ENCODE results near the gene MTUS2. TPM values are rescaled to one million over a fixed set of nuclear protein-coding genes. Genes with fewer than 3 reads are reported as not detected.
A peak's percentile ranks its signal among the peaks of the same experiment; 100 is the strongest.

The MTUS2 gene
- total RNA-seq, 1 donor from 2014 or later: 8.9 TPM

DNA sequence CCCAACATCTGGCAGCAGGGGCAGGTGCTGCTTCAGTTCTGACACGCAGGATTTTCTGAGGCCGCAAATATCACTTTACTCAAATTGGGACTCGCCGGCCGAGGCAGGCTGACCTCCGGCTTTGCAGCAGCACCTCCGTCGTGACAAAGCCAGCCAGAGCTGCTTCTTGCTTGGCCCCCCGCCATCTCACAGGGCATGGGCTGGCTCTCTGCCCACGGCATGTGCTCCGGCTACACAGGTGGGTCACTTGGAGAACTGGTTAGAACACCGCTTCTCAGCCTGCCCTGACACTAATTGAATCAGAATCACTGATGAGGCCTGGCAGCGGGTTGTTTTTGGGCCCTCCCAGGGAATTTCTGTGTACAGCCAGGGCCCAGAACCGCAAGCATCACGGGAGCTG is 663.1 kb downstream of the MTUS2 start:
- H3K4me3 ChIP-seq: no peak overlapping the region
- no peak overlapping the region for H3K27ac ChIP-seq
- intact Hi-C loops (cut with DNase I): no loop called here
- peak in 1 of 2 donors; percentile 24 for DNase-seq (ENCODE audit: low spot score in 2 of 2)
- H3K4me1 ChIP-seq: no peaks in the 10 kb centered on the region
- H3K27me3 ChIP-seq: no peaks in the 10 kb centered on the region
- H3K9me3 ChIP-seq: no peaks in the 10 kb centered on the region
- TF ChIP-seq, protein P1, sequence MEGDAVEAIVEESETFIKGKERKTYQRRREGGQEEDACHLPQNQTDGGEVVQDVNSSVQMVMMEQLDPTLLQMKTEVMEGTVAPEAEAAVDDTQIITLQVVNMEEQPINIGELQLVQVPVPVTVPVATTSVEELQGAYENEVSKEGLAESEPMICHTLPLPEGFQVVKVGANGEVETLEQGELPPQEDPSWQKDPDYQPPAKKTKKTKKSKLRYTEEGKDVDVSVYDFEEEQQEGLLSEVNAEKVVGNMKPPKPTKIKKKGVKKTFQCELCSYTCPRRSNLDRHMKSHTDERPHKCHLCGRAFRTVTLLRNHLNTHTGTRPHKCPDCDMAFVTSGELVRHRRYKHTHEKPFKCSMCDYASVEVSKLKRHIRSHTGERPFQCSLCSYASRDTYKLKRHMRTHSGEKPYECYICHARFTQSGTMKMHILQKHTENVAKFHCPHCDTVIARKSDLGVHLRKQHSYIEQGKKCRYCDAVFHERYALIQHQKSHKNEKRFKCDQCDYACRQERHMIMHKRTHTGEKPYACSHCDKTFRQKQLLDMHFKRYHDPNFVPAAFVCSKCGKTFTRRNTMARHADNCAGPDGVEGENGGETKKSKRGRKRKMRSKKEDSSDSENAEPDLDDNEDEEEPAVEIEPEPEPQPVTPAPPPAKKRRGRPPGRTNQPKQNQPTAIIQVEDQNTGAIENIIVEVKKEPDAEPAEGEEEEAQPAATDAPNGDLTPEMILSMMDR (IDR thresholded peaks at IDR 0.05): no peak
- H3K36me3 ChIP-seq: peaks cover 3 to 9% of the 10 kb centered on the region in 2 donors

DNA sequence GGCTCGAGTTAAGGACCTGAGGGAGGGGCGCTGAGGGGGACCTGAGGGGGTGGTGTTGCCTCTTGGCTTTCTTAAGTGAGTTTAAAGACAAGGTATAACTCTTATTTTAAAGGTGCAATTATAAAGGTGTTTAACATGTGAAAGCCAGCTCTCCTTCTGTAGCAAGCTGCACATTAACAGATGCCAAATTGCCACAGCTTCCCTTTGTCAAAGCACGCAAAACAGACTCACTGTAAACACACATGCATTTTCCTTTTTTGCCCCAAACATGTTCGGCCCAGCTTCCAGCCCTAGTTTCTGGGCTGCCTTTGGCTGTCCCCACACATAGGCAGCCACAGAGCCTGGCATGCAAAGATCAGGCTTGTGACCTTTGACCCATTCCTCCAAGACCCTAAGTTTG is 663.5 kb downstream of the MTUS2 start:
- Histone ChIP-seq H3K27me3 (no peaks in the 10 kb centered on the region), H3K36me3 (peaks cover 3 to 9% of the 10 kb centered on the region in 2 donors), H3K4me1 (no peaks in the 10 kb centered on the region), H3K27ac (no peak overlapping the region), H3K9me3 (no peaks in the 10 kb centered on the region), H3K4me3 (no peak overlapping the region)
- intact Hi-C loops (cut with DNase I): no loop called here
- peak in 1 of 2 donors; percentile 11 for DNase-seq (ENCODE audit: low spot score in 2 of 2)
- TF ChIP-seq, protein P1 (IDR thresholded peaks at IDR 0.05): no peak

DNA sequence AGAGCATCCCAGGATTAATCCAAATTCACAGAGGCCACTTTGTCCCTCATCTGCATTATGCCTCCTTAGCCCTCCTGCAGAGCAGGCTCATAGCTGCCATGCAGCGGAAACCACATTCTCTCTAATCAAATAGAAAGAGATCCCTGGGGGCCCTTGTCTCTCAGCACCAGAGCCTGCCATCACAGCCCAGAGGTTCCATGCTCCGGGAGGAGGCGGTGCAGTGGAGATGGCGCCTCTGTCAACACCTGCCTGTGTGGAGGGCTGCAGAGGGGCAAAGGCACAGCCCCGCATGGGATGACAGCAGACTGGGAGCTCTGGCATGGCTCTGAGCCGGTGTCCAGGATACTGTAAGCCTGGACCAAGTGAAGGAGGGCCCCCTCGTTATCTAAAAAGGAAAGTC is 664.1 kb downstream of the MTUS2 start:
- no peak overlapping the region for H3K27ac ChIP-seq
- TF ChIP-seq, protein P1 (IDR thresholded peaks at IDR 0.05): no peak
- H3K36me3 ChIP-seq: peaks cover 3 to 10% of the 10 kb centered on the region in 2 donors
- no peak overlapping the region for H3K4me3 ChIP-seq
- DNase-seq (ENCODE audit: low spot score in 2 of 2): peak in 1 of 2 donors; percentile 34
- H3K9me3 ChIP-seq: no peaks in the 10 kb centered on the region
- H3K4me1 ChIP-seq: no peaks in the 10 kb centered on the region
- no peaks in the 10 kb centered on the region for H3K27me3 ChIP-seq
- intact Hi-C loops (cut with DNase I): no loop called here

DNA sequence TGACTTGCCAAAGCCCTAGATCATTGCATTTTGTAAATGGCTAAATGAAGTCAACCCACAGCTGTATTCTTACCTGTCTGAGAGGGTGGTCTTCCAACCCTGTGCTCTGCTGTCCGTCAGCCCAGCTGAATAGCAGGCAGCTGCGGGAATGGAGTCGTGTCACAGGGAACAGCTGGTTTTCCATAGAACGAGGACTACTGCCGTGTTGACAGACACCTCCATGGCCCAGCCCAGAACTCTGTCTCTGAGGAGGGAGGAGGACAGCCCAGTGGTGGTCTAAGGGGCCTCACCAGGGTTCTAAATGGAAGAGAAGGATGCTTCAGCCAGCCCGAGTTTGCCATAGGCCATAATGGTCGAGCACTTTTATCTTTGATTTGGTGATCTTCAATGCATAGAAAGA is 664.7 kb downstream of the MTUS2 start:
- no peaks in the 10 kb centered on the region for H3K4me1 ChIP-seq
- no peaks in the 10 kb centered on the region for H3K9me3 ChIP-seq
- DNase-seq (ENCODE audit: low spot score in 2 of 2): peak in 1 of 2 donors; percentile 5
- no peaks in the 10 kb centered on the region for H3K27me3 ChIP-seq
- H3K36me3 ChIP-seq: peaks cover 3 to 15% of the 10 kb centered on the region in 2 donors
- H3K4me3 ChIP-seq: no peak overlapping the region
- TF ChIP-seq, protein P1 (IDR thresholded peaks at IDR 0.05): no peak
- H3K27ac ChIP-seq: no peak overlapping the region
- intact Hi-C loops (cut with DNase I): no loop called here

DNA sequence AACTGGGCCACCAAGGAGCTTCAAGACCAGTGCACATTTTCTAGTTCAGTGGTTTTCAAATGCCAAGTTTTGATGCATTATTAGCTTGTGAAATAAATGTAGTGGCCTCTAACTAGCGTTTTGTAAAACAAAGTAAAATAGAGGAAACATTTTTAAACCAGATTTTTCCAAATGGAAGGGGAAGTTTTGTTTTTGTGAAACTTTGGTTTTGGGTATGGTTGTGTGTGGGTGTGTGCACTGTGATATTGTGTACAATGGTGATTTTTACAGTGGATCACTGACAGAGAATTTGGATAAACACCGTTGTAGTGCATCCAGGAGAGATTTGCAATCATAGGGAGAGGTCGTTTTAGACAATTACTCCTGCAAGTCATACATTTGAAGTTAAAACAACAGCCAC is 666.4 kb downstream of the MTUS2 start:
- no peak overlapping the region for H3K27ac ChIP-seq
- DNase-seq (ENCODE audit: low spot score in 2 of 2): no peak
- TF ChIP-seq, protein P1 (IDR thresholded peaks at IDR 0.05): no peak
- H3K9me3 ChIP-seq: no peaks in the 10 kb centered on the region
- H3K4me1 ChIP-seq: no peaks in the 10 kb centered on the region
- no peaks in the 10 kb centered on the region for H3K27me3 ChIP-seq
- H3K36me3 ChIP-seq: peaks cover 3 to 12% of the 10 kb centered on the region in 2 donors
- H3K4me3 ChIP-seq: no peak overlapping the region
- intact Hi-C loops (cut with DNase I): no loop called here

Data from ascending aorta (tissue), 2 donors.